Panc1 (cell line): ENCODE data around the gene CD300LG. TPM values are rescaled to one million over a fixed set of nuclear protein-coding genes. Genes with fewer than 3 reads are reported as not detected.

Experiments
- ATAC-seq: fragments of 200-7000 bp; cut with Tn5 transposase; 2 replicates; pipeline ENCODE4 v1.9.1; 2020; ENCODE audit warnings: mild to moderate bottlenecking, moderate library complexity
- BruUV-seq: library from RNA; stranded (reverse); fragments of 400-500 nt; replicated peaks from 2 replicates; lab custom pipeline; 2021; lab: Mats Ljungman, UMichigan
- CTCF ChIA-PET: fragments of 300-600 bp; sonication (Branson Sonifier 250); formaldehyde crosslinking; loops from one replicate; lab custom pipeline; 2022; ENCODE audit warnings: antibody characterized with exemption; lab: Charles Lee
- POLR2A ChIA-PET: fragments of 300-600 bp; sonication (Branson Sonifier 250); formaldehyde crosslinking; loops from one replicate; lab custom pipeline; 2022; ENCODE audit warnings: antibody characterized with exemption; lab: Charles Lee
- DNase-seq: peaks from one replicate; pipeline ENCODE4 v3.0.0-alpha.2; 2010; ENCODE audit warnings: low read depth, low spot score
- H3K27ac ChIP-seq: 2 replicates; pipeline ENCODE4 v1.5.1; 2011; ENCODE audit warnings: mild to moderate bottlenecking, low read length, inconsistent platforms
- H3K27me3 ChIP-seq: fragments of 200-500 bp; sonication (Bioruptor generic); 2 replicates; pipeline ENCODE4 v1.6.0; 2014; ENCODE audit warnings: low read length, inconsistent platforms; ENCODE audit not compliant: control insufficient read depth, insufficient read depth
- H3K36me3 ChIP-seq: fragments of 200-500 bp; sonication (Bioruptor generic); 2 replicates; pipeline ENCODE4 v1.5.1; 2014; ENCODE audit warnings: inconsistent platforms, mild to moderate bottlenecking, low read length, moderate library complexity; ENCODE audit not compliant: control insufficient read depth, insufficient read depth
- H3K4me1 ChIP-seq: 2 replicates; pipeline ENCODE4 v1.5.1; 2011; ENCODE audit warnings: inconsistent platforms, mild to moderate bottlenecking, low read length, moderate library complexity; ENCODE audit not compliant: control insufficient read depth, insufficient read depth
- H3K4me3 ChIP-seq, 2 experiments: 2 replicates each; pipeline ENCODE4 v1.5.1; 2011 to 2012; ENCODE audit warnings: low read depth in 2 of 2, low read length in 2 of 2, mild to moderate bottlenecking in 2 of 2, inconsistent platforms in 1 of 2, moderate library complexity in 1 of 2
- H3K9me3 ChIP-seq: fragments of 200-500 bp; sonication (Bioruptor generic); 2 replicates; pipeline ENCODE4 v1.5.1; 2014; ENCODE audit warnings: low read depth, mild to moderate bottlenecking, inconsistent platforms, low read length, moderate library complexity; ENCODE audit not compliant: control insufficient read depth, insufficient read depth
- CTCF ChIP-seq: fragments of 450-650 bp; IDR thresholded peaks from 2 replicates; pipeline ENCODE4 v1.5.1; 2017; ENCODE audit warnings: mild to moderate bottlenecking
- POLR2AphosphoS5 ChIP-seq: IDR thresholded peaks from 2 replicates; pipeline ENCODE4 v1.6.1; 2012; ENCODE audit warnings: mild to moderate bottlenecking, low read depth, low read length, moderate library complexity
- REST ChIP-seq, 2 experiments: IDR thresholded peaks; 2 replicates each; pipeline ENCODE4 v1.6.1; 2011 to 2012; ENCODE audit warnings: low read depth in 2 of 2, control low read depth in 1 of 2, low read length in 1 of 2, mild to moderate bottlenecking in 1 of 2, moderate library complexity in 1 of 2; ENCODE audit not compliant: insufficient read depth in 1 of 2
- SIN3A ChIP-seq: IDR thresholded peaks from 2 replicates; pipeline ENCODE4 v1.6.1; 2012; ENCODE audit warnings: low read depth, mild to moderate bottlenecking, low read length, moderate library complexity, borderline replicate concordance; ENCODE audit not compliant: insufficient read depth
- TCF7L2 ChIP-seq: IDR thresholded peaks from 2 replicates; pipeline ENCODE4 v1.6.1; 2011; ENCODE audit warnings: mild to moderate bottlenecking, low read depth, low read length, inconsistent platforms
- in situ Hi-C: cut with HindIII; loops from 2 replicates; pipeline ENCODE4 v1.10.0; 2016; ENCODE audit warnings: low sequenced_read_pairs, low pct_unique_long_range_greater_than_20kb
- intact Hi-C: fragments of 100-400 bp; cut with micrococcal nuclease; formaldehyde crosslinking; loops from one replicate; pipeline ENCODE4 v1.10.0; 2022; ENCODE audit not compliant: unreplicated experiment
- total RNA-seq: library from RNA; stranded (reverse); gene quantifications from one replicate; pipeline ENCODE4 v1.2.1, GENCODE V29; 2021; ENCODE audit not compliant: unreplicated experiment

The CD300LG gene
- total RNA-seq, 1 experiment from 2014 or later = not detected

- no peaks in the 10 kb centered on the region for H3K36me3 ChIP-seq
- ATAC-seq (no peak; the same call in 1 of the 2 replicates), DNase-seq (no peak)
- intact Hi-C loops (no loop called here), in situ Hi-C loops (no loop called here)
- peak overlapping the region; percentile 12 to 29; a peak in 3 of 4 replicates for H3K4me3 ChIP-seq
- H3K9me3 ChIP-seq = no peaks in the 10 kb centered on the region
- H3K4me1 ChIP-seq = peaks cover 27% of the 10 kb centered on the region
- no peaks in the 10 kb centered on the region for H3K27me3 ChIP-seq
- ChIA-PET POLR2A (no interaction called here), CTCF (interaction anchor here (0.5 kb wide), 1 partner anchor 68 kb away, joined by 6 read pairs; no protein-coding TSS in a partner anchor)
- TF ChIP-seq POLR2AphosphoS5 (no peak), REST (IDR thresholded peaks at IDR 0.05; ENCODE audit: insufficient read depth in 1 of 2, low read depth in 2 of 2, low read length in 1 of 2) (no peak), CTCF (no peak), TCF7L2 (no peak), SIN3A (no peak)
- H3K27ac ChIP-seq = no peak overlapping the region
- BruUV-seq = no TSS peak
Measured at GRCh38 chr17:43842975-43843325, 4.0 kb upstream of the CD300LG start.

GRCh38 chr17:43844241-43844640 is 2.7 kb upstream of the CD300LG start:
- BruUV-seq = no TSS peak
- H3K4me1 ChIP-seq = peaks cover 25% of the 10 kb centered on the region
- no peak for TF ChIP-seq SIN3A
- TF ChIP-seq POLR2AphosphoS5 = no peak
- no peak for TF ChIP-seq CTCF
- no peak for TF ChIP-seq REST (IDR thresholded peaks at IDR 0.05; ENCODE audit: insufficient read depth in 1 of 2, low read depth in 2 of 2, low read length in 1 of 2)
- TF ChIP-seq TCF7L2 = no peak
- H3K27ac ChIP-seq = no peak overlapping the region
- no peak for DNase-seq
- CTCF ChIA-PET = no interaction called here
- no peak for ATAC-seq
- intact Hi-C loops = no loop called here
- POLR2A ChIA-PET = no interaction called here
- in situ Hi-C loops = no loop called here
- H3K4me3 ChIP-seq = no peak overlapping the region
- H3K36me3 ChIP-seq = no peaks in the 10 kb centered on the region
- no peaks in the 10 kb centered on the region for H3K27me3 ChIP-seq
- no peaks in the 10 kb centered on the region for H3K9me3 ChIP-seq
